Keratinocyte (primary cell): ENCODE data around the gene SCTR. TPM values are rescaled to one million over a fixed set of nuclear protein-coding genes. Genes with fewer than 3 reads are reported as not detected.

ENCODE experiments used
- DNase-seq: peaks from one replicate; pipeline ENCODE4 v3.0.0-alpha.2; 2011; ENCODE audit warnings: low read depth, missing footprints, low spot score
- FAIRE-seq: peaks from 2 replicates; lab custom pipeline; 2011; peaks lifted over from hg19 to GRCh38; lab: Jason Lieb, UNC
- H2AFZ ChIP-seq: 2 replicates; pipeline ENCODE4 v1.6.0; 2012; ENCODE audit warnings: low read length, control low read depth, inconsistent platforms; ENCODE audit not compliant: control insufficient read depth
- H3K27ac ChIP-seq: 2 replicates; pipeline ENCODE4 v1.5.1; 2011; ENCODE audit warnings: low read length; ENCODE audit not compliant: control insufficient read depth, insufficient read depth
- H3K27me3 ChIP-seq: 3 replicates; pipeline ENCODE4 v1.6.0; 2011; ENCODE audit warnings: low read length; ENCODE audit not compliant: control insufficient read depth, insufficient read depth; ENCODE audit errors: extremely low read depth
- H3K36me3 ChIP-seq, 2 experiments: 2 replicates in 1 of 2; 3 replicates in 1 of 2; pipeline ENCODE4 v1.5.1; 2011; ENCODE audit warnings: low read length in 2 of 2, mild to moderate bottlenecking in 1 of 2; ENCODE audit not compliant: control insufficient read depth in 2 of 2, insufficient read depth in 2 of 2; ENCODE audit errors: extremely low read depth in 1 of 2
- H3K4me1 ChIP-seq: 3 replicates; pipeline ENCODE4 v1.5.1; 2011; ENCODE audit warnings: low read length; ENCODE audit not compliant: control insufficient read depth, insufficient read depth; ENCODE audit errors: extremely low read depth
- H3K4me2 ChIP-seq: 3 replicates; pipeline ENCODE4 v1.6.0; 2011; ENCODE audit warnings: low read depth, low read length; ENCODE audit not compliant: control insufficient read depth, insufficient read depth; ENCODE audit errors: extremely low read depth
- H3K4me3 ChIP-seq, 3 experiments: fragments of 200-600 bp in 1 of 3; sonication (generic) in 1 of 3; 2 replicates in 2 of 3; 3 replicates in 1 of 3; pipeline ENCODE4 v1.5.1; 2011 to 2016; ENCODE audit warnings: low read length in 3 of 3, mild to moderate bottlenecking in 3 of 3, control low read depth in 2 of 3, inconsistent platforms in 1 of 3, low read depth in 1 of 3, mixed read lengths in 1 of 3, mixed run types in 1 of 3, moderate library complexity in 1 of 3; ENCODE audit not compliant: control insufficient read depth in 2 of 3, insufficient read depth in 2 of 3; ENCODE audit errors: extremely low read depth in 1 of 3
- H3K79me2 ChIP-seq: 2 replicates; pipeline ENCODE4 v1.6.0; 2012; ENCODE audit warnings: low read length; ENCODE audit not compliant: control insufficient read depth, insufficient read depth
- H3K9ac ChIP-seq: 3 replicates; pipeline ENCODE4 v1.6.0; 2011; ENCODE audit warnings: low read length; ENCODE audit not compliant: control insufficient read depth, insufficient read depth; ENCODE audit errors: extremely low read depth
- H3K9me1 ChIP-seq: 3 replicates; pipeline ENCODE4 v1.6.0; 2011; ENCODE audit warnings: low read length; ENCODE audit not compliant: control insufficient read depth, insufficient read depth; ENCODE audit errors: extremely low read depth
- H3K9me3 ChIP-seq: 2 replicates; pipeline ENCODE4 v1.5.1; 2012; ENCODE audit warnings: low read depth, low read length; ENCODE audit not compliant: control insufficient read depth
- H4K20me1 ChIP-seq: 3 replicates; pipeline ENCODE4 v1.6.0; 2011; ENCODE audit warnings: low read length; ENCODE audit not compliant: control insufficient read depth, insufficient read depth; ENCODE audit errors: extremely low read depth
- EZH2 ChIP-seq: IDR thresholded peaks from one replicate; pipeline ENCODE4 v1.6.1; 2012; ENCODE audit warnings: inconsistent platforms, mild to moderate bottlenecking, low read length, moderate library complexity
- dilution Hi-C: fragments of 300-500 bp; cut with MboI; formaldehyde crosslinking; loops from one replicate; pipeline ENCODE4 v1.7.0; 2020; ENCODE audit warnings: low sequenced_read_pairs; ENCODE audit not compliant: extremely low pct_ligation_motif_present
- polyA plus RNA-seq, 5 experiments: library from polyadenylated mRNA; depleted of rRNA in 3 of 5; stranded (reverse) in 3 of 5; stranded (forward) in 1 of 5; unstranded in 1 of 5; fragments of >200 nt; gene quantifications; 1 replicate in 1 of 5; 2 replicates in 3 of 5; 3 replicates in 1 of 5; pipeline versions ENCODE4 v1.2.1 to v1.2.3, GENCODE V29; 2011 to 2012; ENCODE audit warnings: missing spikeins in 2 of 5, low read depth in 1 of 5, low replicate concordance in 1 of 5
- TF ChIP-seq, protein P1 (sequence below), 3 experiments: IDR thresholded peaks in 1 of 3; conservative IDR thresholded peaks in 1 of 3; optimal IDR thresholded peaks in 1 of 3; 2 replicates in 2 of 3; 3 replicates in 1 of 3; pipeline versions ENCODE3 to v1.5.1; 2011; ENCODE audit warnings: low read length in 3 of 3, mild to moderate bottlenecking in 3 of 3, moderate library complexity in 2 of 3, control low read depth in 1 of 3, inconsistent platforms in 1 of 3; ENCODE audit not compliant: insufficient read depth in 2 of 3; ENCODE audit errors: extremely low read depth in 1 of 3

SCTR gene
- polyA plus RNA-seq, 1 donor (not counting 4 experiments of a cell fraction or from before 2014, with no cell fraction given), result not detected

DNA sequence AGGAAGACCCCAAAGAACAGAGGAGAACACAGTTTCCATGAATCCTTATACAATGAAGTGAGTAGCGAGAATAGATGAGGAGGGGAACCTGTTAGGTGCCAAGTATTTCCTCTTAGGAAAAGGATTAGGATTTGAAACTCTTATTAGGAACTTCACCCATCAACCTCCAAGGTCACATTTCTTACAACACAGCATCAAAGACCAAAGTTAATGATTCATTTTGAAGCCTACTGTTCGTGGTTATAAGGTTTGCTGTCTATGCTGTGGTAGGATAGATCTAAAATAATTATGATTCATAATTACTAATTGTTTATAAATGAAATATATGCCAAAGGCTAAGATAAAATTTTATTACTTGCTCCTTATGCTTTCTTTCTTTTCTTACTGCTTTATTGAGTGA, 26.1 kb upstream of the SCTR start:
- TF ChIP-seq EZH2, result no peak
- TF ChIP-seq, protein P1, sequence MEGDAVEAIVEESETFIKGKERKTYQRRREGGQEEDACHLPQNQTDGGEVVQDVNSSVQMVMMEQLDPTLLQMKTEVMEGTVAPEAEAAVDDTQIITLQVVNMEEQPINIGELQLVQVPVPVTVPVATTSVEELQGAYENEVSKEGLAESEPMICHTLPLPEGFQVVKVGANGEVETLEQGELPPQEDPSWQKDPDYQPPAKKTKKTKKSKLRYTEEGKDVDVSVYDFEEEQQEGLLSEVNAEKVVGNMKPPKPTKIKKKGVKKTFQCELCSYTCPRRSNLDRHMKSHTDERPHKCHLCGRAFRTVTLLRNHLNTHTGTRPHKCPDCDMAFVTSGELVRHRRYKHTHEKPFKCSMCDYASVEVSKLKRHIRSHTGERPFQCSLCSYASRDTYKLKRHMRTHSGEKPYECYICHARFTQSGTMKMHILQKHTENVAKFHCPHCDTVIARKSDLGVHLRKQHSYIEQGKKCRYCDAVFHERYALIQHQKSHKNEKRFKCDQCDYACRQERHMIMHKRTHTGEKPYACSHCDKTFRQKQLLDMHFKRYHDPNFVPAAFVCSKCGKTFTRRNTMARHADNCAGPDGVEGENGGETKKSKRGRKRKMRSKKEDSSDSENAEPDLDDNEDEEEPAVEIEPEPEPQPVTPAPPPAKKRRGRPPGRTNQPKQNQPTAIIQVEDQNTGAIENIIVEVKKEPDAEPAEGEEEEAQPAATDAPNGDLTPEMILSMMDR (optimal IDR thresholded peaks at IDR 0.05 in 1 of 3, IDR thresholded peaks at IDR 0.05 in 1 of 3, conservative IDR thresholded peaks at IDR 0.05 in 1 of 3; ENCODE audit: extremely low read depth in 1 of 3, insufficient read depth in 2 of 3, low read length in 3 of 3), result no peak
- no peaks in the 10 kb centered on the region for H3K4me1 ChIP-seq
- H3K4me3 ChIP-seq, result no peak overlapping the region
- no peaks in the 10 kb centered on the region for H3K36me3 ChIP-seq
- no peaks in the 10 kb centered on the region for H3K9me1 ChIP-seq
- dilution Hi-C loops, result no loop called here
- no peak for FAIRE-seq
- H3K9ac ChIP-seq, result no peak overlapping the region
- DNase-seq, result no peak
- H3K27me3 ChIP-seq, result peaks cover 18% of the 10 kb centered on the region
- no peaks in the 10 kb centered on the region for H4K20me1 ChIP-seq
- no peak overlapping the region for H3K4me2 ChIP-seq
- no peaks in the 10 kb centered on the region for H3K79me2 ChIP-seq
- no peak overlapping the region for H2AFZ ChIP-seq
- H3K9me3 ChIP-seq, result no peaks in the 10 kb centered on the region
- no peak overlapping the region for H3K27ac ChIP-seq

DNA sequence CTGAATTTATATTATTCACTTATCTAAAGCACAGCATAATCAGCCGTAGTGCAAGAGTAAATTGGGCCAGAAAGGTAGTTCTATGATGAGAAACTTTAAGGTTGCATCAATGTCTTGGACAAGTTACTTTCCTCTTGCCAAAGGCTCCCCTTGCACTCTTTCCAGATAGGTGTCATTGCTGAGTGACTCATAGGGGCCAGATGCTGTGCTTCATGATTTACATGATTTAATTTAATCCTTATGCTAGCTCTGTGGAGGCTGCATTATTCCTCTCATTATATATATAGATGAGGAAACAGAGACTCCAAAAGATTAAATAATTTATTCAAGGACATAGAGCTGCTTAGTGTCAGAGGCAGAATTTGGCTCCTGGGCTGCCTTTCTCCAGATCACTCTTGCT, 25.0 kb upstream of the SCTR start:
- Histone ChIP-seq H3K27me3 (peaks cover 28% of the 10 kb centered on the region), H3K36me3 (no peaks in the 10 kb centered on the region), H3K9me3 (no peaks in the 10 kb centered on the region), H3K4me1 (no peaks in the 10 kb centered on the region), H3K9ac (no peak overlapping the region), H3K79me2 (no peaks in the 10 kb centered on the region), H3K9me1 (no peaks in the 10 kb centered on the region), H3K27ac (no peak overlapping the region), H3K4me2 (no peak overlapping the region), H2AFZ (no peak overlapping the region), H4K20me1 (no peaks in the 10 kb centered on the region), H3K4me3 (no peak overlapping the region)
- TF ChIP-seq EZH2, result no peak
- TF ChIP-seq, protein P1 (optimal IDR thresholded peaks at IDR 0.05 in 1 of 3, IDR thresholded peaks at IDR 0.05 in 1 of 3, conservative IDR thresholded peaks at IDR 0.05 in 1 of 3; ENCODE audit: extremely low read depth in 1 of 3, insufficient read depth in 2 of 3, low read length in 3 of 3), result no peak
- FAIRE-seq (no peak), DNase-seq (no peak)
- dilution Hi-C loops, result no loop called here
